ENCODE measurements around the gene NR2C1. TPM values are rescaled to one million over a fixed set of nuclear protein-coding genes. Genes with fewer than 3 reads are reported as not detected.

The NR2C1 gene
- total and polyA plus RNA-seq, 2 of the 8 experiments (the other 6 are each of a cell fraction or from before 2014, with no cell fraction given), result 22.8 to 48.3 TPM

- no peak for TF ChIP-seq JUN (IDR thresholded peaks at IDR 0.05; ENCODE audit: low read depth, low read length)
- no peak for TF ChIP-seq NANOG (IDR thresholded peaks at IDR 0.05; ENCODE audit: insufficient read depth, low read depth, low read length, poor library complexity, severe bottlenecking)
- no peak for TF ChIP-seq SIN3A (conservative IDR thresholded peaks at IDR 0.05 in 1 of 2, IDR thresholded peaks at IDR 0.05 in 1 of 2; ENCODE audit: low read depth in 1 of 2, low read length in 2 of 2)
Observed at GRCh38 chr12:94971923-94972322, 101.5 kb downstream of the NR2C1 start (continued).
